Testis (tissue), 3 donors: ENCODE data around the gene HES1. TPM values are rescaled to one million over a fixed set of nuclear protein-coding genes. Genes with fewer than 3 reads are reported as not detected.
"Not testable (repeated sequence)": the region's sequence is repeated elsewhere in the genome, so short reads cannot be mapped to it uniquely, and the experiment has no call there.

Source experiments
- DNase-seq: peaks from one replicate; pipeline ENCODE4 v3.0.0-alpha.2; 2019
- H3K27ac ChIP-seq, 2 donors: fragments of 200-600 bp; sonication (generic); one replicate each; pipeline ENCODE4 v1.5.1; 2019
- H3K27me3 ChIP-seq: fragments of 200-600 bp; sonication (generic); one replicate; pipeline ENCODE4 v1.5.1; 2019
- H3K36me3 ChIP-seq: fragments of 200-600 bp; sonication (generic); one replicate; pipeline ENCODE4 v1.5.1; 2017; ENCODE audit warnings: low read depth; ENCODE audit errors: missing control alignments
- H3K4me1 ChIP-seq: fragments of 200-600 bp; sonication (generic); one replicate; pipeline ENCODE4 v1.5.1; 2019
- H3K4me3 ChIP-seq, 2 donors: fragments of 200-600 bp; sonication (generic); one replicate each; pipeline ENCODE4 v1.5.1; 2017 to 2019
- H3K9me3 ChIP-seq: fragments of 200-600 bp; sonication (generic); one replicate; pipeline ENCODE4 v1.5.1; 2017
- POLR2A ChIP-seq: fragments of 450-650 bp; IDR thresholded peaks from one replicate; pipeline ENCODE4 v1.6.1; 2017; ENCODE audit warnings: antibody characterized with exemption, mild to moderate bottlenecking, moderate library complexity
- WGBS, 2 donors: methylation state at CpG; one replicate each; pipeline ENCODE4 v1.1.5; 2018; 5-methylcytosine and 5-hydroxymethylcytosine counted together
- intact Hi-C: fragments of 100-400 bp; cut with DNase I; formaldehyde crosslinking; loops from one replicate; pipeline ENCODE4 v1.15.1; 2023; ENCODE audit warnings: low total_unique reads
- polyA plus RNA-seq: library from polyadenylated mRNA; stranded (reverse); fragments of 350-450 nt; fragmentation: Illumina TruSeq; extraction: RNeasy Lipid Tissue Mini Kit (QIAGEN cat#74804); gene quantifications from one replicate; pipeline ENCODE4 v1.2.3, GENCODE V29; 2014; ENCODE audit warnings: low read depth, low replicate concordance; ENCODE audit not compliant: insufficient read depth
- total RNA-seq, 2 donors: library from RNA; depleted of rRNA; stranded (reverse); fragments of >200 nt; gene quantifications; one replicate each; pipeline ENCODE4 v1.2.3, GENCODE V29; 2016
- TF ChIP-seq, protein P1 (sequence below), 3 experiments: fragments of 450-650 bp in 2 of 3; fragments of 200-600 bp in 1 of 3; sonication (generic) in 1 of 3; IDR thresholded peaks; one replicate each; pipeline ENCODE4 v1.5.1; 2016 to 2019; ENCODE audit warnings: antibody characterized with exemption in 3 of 3, mild to moderate bottlenecking in 2 of 3, moderate library complexity in 1 of 3

HES1 gene
- total and polyA plus RNA-seq, 3 donors from 2014 or later = 17.5 to 41.1 (median 38.9) TPM

DNA sequence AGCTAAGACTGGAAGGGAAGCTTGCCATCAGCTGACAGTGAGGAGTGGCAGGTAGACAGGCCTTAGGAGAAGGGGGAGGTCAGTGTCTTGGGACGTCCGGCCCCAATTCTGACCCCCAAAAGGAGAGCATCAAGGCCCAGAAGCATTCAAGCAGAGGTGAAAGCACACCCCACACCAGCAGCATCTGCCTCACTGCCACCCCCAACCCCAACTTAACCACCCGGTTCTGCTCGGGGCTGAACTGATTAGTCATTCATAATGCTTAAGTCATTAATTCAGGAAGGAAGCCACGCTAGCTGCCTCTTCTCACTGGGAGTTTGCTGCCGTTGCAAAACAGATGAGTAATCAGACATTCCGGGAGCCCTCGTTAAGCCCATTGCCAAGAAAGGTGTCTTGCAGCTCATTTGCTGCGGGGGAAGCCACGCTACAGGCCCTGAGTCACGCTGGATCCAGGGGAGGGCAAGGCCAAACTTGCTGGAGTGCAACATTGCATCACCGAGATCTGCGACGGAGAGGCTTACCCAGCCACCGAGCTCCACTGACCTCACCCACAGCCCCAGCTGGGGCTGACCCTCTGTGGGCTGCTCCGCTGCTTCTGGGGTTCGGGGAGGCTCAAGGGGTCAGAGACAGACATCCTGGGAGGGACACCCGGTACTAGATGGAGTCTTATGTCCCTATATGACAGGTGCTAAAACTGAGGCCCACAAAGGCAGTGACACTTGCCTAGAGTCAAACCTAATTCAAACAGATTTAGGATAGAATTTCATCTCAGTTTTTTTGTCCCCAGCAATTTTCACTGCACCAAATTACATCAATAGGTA, 46.4 kb upstream of the HES1 start:
- no peak overlapping the region for H3K4me3 ChIP-seq
- no peaks in the 10 kb centered on the region for H3K4me1 ChIP-seq
- intact Hi-C loops = no loop called here
- 76 to 80% methylated on average over 13 to 18 of the region's 18 CpGs for WGBS, 2 donors
- H3K9me3 ChIP-seq = no peaks in the 10 kb centered on the region
- no peaks in the 10 kb centered on the region for H3K27me3 ChIP-seq
- no peak overlapping the region for H3K27ac ChIP-seq
- peak; percentile 38 for DNase-seq
- TF ChIP-seq, protein P1, sequence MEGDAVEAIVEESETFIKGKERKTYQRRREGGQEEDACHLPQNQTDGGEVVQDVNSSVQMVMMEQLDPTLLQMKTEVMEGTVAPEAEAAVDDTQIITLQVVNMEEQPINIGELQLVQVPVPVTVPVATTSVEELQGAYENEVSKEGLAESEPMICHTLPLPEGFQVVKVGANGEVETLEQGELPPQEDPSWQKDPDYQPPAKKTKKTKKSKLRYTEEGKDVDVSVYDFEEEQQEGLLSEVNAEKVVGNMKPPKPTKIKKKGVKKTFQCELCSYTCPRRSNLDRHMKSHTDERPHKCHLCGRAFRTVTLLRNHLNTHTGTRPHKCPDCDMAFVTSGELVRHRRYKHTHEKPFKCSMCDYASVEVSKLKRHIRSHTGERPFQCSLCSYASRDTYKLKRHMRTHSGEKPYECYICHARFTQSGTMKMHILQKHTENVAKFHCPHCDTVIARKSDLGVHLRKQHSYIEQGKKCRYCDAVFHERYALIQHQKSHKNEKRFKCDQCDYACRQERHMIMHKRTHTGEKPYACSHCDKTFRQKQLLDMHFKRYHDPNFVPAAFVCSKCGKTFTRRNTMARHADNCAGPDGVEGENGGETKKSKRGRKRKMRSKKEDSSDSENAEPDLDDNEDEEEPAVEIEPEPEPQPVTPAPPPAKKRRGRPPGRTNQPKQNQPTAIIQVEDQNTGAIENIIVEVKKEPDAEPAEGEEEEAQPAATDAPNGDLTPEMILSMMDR (IDR thresholded peaks at IDR 0.05) = no peak
- no peak for TF ChIP-seq POLR2A
- H3K36me3 ChIP-seq = no peaks in the 10 kb centered on the region

DNA sequence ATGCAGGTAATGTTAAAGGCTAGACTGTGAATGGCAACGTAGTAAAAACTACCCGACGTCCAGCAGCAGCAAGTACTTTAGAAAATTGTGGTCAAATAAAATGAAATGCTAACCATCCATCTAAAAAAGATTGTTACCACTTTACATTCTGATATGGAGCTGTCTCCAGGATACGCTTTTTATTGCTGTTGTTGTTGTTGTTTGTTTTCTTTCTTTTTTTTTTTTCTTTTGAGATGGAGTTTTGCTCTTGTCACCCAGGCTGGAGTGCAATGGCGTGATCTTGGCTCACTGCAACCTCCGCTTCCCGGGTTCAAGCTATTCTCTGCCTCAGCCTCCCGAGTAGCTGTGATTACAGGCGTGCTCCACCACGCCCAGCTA, 45.8 kb upstream of the HES1 start:
- H3K9me3 ChIP-seq, H3K4me1 ChIP-seq, H3K27ac ChIP-seq, DNase-seq, H3K27me3 ChIP-seq, H3K4me3 ChIP-seq, intact Hi-C loops, H3K36me3 ChIP-seq: not testable (repeated sequence)
- 94 to 96% methylated on average over 10 of the region's 10 CpGs for WGBS, 2 donors

DNA sequence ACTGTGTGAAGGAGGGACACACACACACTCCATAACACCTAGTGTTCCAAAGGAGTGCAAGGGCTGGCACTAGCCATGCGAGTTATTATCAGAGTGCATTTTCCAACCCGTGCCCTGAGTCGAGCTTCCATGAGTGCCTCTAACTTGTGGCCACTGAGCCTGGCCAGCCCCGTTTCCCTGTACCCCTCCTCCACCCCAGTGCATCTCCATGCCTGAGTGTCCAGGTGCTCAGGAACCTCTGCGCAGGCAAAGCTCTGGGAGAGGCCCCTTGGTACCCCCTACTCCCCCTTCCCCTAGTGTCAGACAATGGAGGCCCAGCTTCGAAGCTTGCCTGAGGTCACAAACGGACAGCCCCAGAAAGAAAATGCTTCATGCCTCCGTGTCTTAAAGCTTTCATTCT, 45.2 kb upstream of the HES1 start:
- 83 to 92% methylated on average over 7 to 8 of the region's 8 CpGs for WGBS, 2 donors
- no peak for DNase-seq
- Histone ChIP-seq H3K9me3 (no peaks in the 10 kb centered on the region), H3K36me3 (no peaks in the 10 kb centered on the region), H3K27ac (no peak overlapping the region), H3K27me3 (no peaks in the 10 kb centered on the region), H3K4me1 (no peaks in the 10 kb centered on the region), H3K4me3 (no peak overlapping the region)
- intact Hi-C loops = no loop called here
- TF ChIP-seq POLR2A = no peak
- TF ChIP-seq, protein P1 (IDR thresholded peaks at IDR 0.05) = no peak

DNA sequence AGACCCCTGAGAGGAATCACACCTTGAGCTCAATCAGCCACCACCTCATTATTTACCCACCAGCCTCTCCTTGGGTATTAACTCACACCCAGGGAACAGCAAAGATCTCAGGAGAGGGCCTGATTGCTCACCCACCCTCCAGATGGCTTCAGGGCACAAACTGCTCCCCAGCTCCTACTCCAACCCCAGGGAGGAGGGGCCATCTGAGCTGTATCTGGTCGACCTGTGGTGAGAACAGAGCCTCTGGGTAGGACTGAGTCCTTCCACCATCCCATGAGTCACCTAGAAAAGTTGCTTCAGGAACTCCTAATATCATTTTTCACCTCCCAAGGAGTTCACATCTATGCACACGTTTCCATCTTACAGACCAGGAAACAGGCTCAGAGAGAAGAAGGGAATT, 44.8 kb upstream of the HES1 start:
- intact Hi-C loops = no loop called here
- 64 to 66% methylated on average over 2 of the region's 2 CpGs for WGBS, 2 donors
- H3K4me1 ChIP-seq = no peaks in the 10 kb centered on the region
- DNase-seq = no peak
- H3K9me3 ChIP-seq = no peaks in the 10 kb centered on the region
- H3K27me3 ChIP-seq = no peaks in the 10 kb centered on the region
- H3K36me3 ChIP-seq = no peaks in the 10 kb centered on the region
- no peak for TF ChIP-seq POLR2A
- TF ChIP-seq, protein P1 (IDR thresholded peaks at IDR 0.05) = no peak
- H3K4me3 ChIP-seq = no peak overlapping the region
- H3K27ac ChIP-seq = no peak overlapping the region

DNA sequence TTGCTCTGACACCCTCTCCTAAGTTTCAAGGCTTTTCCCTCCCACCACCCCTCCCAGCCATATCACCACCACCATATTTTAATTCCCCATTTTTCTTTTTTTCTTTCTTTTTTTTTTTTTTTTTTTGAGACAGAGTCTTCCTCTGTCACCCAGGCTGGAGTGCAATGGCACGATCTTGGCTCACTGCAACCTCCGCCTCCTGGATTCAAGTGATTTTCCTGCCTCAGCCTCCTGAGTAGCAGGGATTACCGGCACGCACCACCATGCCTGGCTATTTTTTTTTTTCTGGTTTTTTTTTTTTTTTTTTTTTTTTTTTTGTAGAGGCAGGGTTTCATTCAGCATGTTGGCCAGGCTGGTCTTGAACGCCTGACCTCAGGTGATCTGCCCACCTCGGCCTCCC, 44.1 kb upstream of the HES1 start:
- H3K27ac ChIP-seq, H3K9me3 ChIP-seq, H3K4me3 ChIP-seq, H3K27me3 ChIP-seq, DNase-seq, intact Hi-C loops, H3K36me3 ChIP-seq, H3K4me1 ChIP-seq: not testable (repeated sequence)
- WGBS, 2 donors = 93 to 94% methylated on average over 6 of the region's 6 CpGs

DNA sequence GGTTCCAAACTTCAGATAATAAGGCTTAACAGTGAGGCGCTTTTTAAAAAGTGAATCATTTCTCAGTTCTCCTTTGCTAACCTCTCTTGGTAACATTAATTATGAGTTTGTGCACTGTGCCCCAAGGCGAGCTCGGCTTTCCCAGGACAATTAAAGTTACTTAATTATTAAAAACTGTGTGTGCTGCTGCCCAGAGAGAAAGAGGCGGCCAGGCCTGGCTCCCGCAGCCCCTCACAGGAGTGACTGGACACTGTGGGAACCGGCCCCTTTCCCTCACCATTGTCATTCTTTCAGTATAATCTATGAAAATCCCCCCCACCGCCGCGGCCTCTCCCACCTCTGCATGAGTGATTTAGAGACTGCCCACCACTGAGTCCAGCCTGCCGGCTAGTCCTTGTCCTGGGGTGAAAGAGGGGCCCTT, 43.1 kb upstream of the HES1 start:
- WGBS, 2 donors = 73 to 86% methylated on average over 10 of the region's 10 CpGs
- intact Hi-C loops = no loop called here
- no peak for DNase-seq

More for the DNA sequence above, 43.1 kb upstream of the HES1 start:
- Histone ChIP-seq H3K4me1 (peaks cover 5% of the 10 kb centered on the region), H3K9me3 (no peaks in the 10 kb centered on the region), H3K36me3 (no peaks in the 10 kb centered on the region), H3K27ac (no peak overlapping the region), H3K4me3 (no peak overlapping the region), H3K27me3 (no peaks in the 10 kb centered on the region)
- TF ChIP-seq POLR2A = no peak
- TF ChIP-seq, protein P1 (IDR thresholded peaks at IDR 0.05) = no peak
